Upper lobe of right lung (tissue), 1 donor: ENCODE measurements around the gene SLC2A1. TPM values are rescaled to one million over a fixed set of nuclear protein-coding genes. Genes with fewer than 3 reads are reported as not detected.

Experiments used
- ATAC-seq: fragments of 200-7000 bp; cut with Tn5 transposase; one replicate; pipeline ENCODE4 v1.9.1; 2020; ENCODE audit warnings: mild to moderate bottlenecking, moderate library complexity
- DNase-seq: peaks from one replicate; pipeline ENCODE4 v3.0.0-alpha.2; 2020
- H3K27ac ChIP-seq: fragments of 200-600 bp; one replicate; pipeline ENCODE4 v1.8.0; 2022
- H3K27me3 ChIP-seq: fragments of 200-600 bp; one replicate; pipeline ENCODE4 v1.8.0; 2022; ENCODE audit warnings: mild to moderate bottlenecking
- H3K36me3 ChIP-seq: fragments of 200-600 bp; one replicate; pipeline ENCODE4 v1.8.0; 2022
- H3K4me1 ChIP-seq: fragments of 200-600 bp; one replicate; pipeline ENCODE4 v1.8.0; 2022
- H3K4me3 ChIP-seq: fragments of 200-600 bp; one replicate; pipeline ENCODE4 v1.8.0; 2022; ENCODE audit warnings: mild to moderate bottlenecking
- H3K9me3 ChIP-seq: fragments of 200-600 bp; one replicate; pipeline ENCODE4 v1.8.0; 2022
- intact Hi-C: fragments of 100-400 bp; cut with DNase I; formaldehyde crosslinking; loops from one replicate; pipeline ENCODE4 v1.11.0; 2022
- total RNA-seq: library from RNA; stranded (reverse); fragmentation: NEBNext Ultra II Directional; extraction: Animal tissue kit (Norgen Biotek cat#: 25700); gene quantifications from one replicate; pipeline ENCODE4 v1.2.1, GENCODE V29; 2021
- TF ChIP-seq, protein P1 (sequence below): fragments of 200-600 bp; IDR thresholded peaks from one replicate; pipeline ENCODE4 v1.8.0; 2022; ENCODE audit warnings: antibody characterized with exemption
- donor health status: DM: no; HTN: yes; CAD: no; lungs with severe emphysema.

The SLC2A1 gene
- total RNA-seq, 1 donor from 2014 or later, result 12.9 TPM

DNA sequence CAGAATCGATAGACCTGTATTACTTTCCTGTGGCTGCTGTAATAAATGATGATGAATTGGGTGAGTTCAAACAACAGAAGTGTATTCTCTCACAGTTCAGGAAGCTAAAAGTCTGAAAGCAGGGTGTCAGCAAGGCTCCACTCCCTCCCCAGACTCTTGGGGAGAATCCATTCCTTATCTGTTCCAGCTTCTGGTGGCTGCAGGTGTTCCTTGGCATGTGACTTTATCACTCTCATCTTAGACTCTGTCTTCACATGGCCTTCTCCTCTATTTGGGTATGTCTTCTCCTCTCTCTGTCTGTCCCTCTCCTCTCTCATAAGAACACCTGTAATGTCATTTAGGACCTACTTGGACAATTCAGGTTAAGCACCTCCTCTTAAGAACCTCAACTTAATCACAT is 44.1 kb upstream of the SLC2A1 start:
- ATAC-seq, result no peak

DNA sequence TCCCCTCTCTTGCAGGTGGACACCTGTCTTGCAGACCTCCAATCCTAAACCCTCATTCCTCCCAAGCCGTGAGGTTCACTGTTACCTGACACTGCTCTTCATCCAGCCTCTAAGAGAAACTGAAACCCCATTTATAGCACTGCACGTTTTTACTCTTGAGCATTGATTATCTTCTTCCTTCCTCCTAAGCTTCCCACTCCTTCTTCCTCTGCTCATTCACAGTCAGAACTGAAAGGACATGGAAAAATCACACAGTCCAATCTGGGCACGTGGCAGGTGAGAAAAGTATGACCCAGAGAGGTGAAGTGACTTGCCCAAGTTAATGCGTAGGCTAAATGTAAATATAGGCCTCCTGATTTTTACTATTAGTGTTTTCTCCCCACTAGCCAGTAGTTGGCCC is 43.4 kb upstream of the SLC2A1 start:
- peaks cover 3% of the 10 kb centered on the region for H3K27me3 ChIP-seq
- H3K36me3 ChIP-seq, result no peaks in the 10 kb centered on the region
- DNase-seq (no peak), ATAC-seq (no peak)
- no peaks in the 10 kb centered on the region for H3K9me3 ChIP-seq
- H3K4me3 ChIP-seq, result no peak overlapping the region
- H3K27ac ChIP-seq, result no peak overlapping the region
- intact Hi-C loops, result no loop called here
- H3K4me1 ChIP-seq, result no peaks in the 10 kb centered on the region
- TF ChIP-seq, protein P1, sequence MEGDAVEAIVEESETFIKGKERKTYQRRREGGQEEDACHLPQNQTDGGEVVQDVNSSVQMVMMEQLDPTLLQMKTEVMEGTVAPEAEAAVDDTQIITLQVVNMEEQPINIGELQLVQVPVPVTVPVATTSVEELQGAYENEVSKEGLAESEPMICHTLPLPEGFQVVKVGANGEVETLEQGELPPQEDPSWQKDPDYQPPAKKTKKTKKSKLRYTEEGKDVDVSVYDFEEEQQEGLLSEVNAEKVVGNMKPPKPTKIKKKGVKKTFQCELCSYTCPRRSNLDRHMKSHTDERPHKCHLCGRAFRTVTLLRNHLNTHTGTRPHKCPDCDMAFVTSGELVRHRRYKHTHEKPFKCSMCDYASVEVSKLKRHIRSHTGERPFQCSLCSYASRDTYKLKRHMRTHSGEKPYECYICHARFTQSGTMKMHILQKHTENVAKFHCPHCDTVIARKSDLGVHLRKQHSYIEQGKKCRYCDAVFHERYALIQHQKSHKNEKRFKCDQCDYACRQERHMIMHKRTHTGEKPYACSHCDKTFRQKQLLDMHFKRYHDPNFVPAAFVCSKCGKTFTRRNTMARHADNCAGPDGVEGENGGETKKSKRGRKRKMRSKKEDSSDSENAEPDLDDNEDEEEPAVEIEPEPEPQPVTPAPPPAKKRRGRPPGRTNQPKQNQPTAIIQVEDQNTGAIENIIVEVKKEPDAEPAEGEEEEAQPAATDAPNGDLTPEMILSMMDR, result no peak

More for the DNA sequence above, 44.1 kb upstream of the SLC2A1 start:
- Histone ChIP-seq H3K4me3 (no peak overlapping the region), H3K4me1 (no peaks in the 10 kb centered on the region), H3K36me3 (no peaks in the 10 kb centered on the region), H3K27me3 (peaks cover 10% of the 10 kb centered on the region), H3K27ac (no peak overlapping the region), H3K9me3 (no peaks in the 10 kb centered on the region)
- DNase-seq, result no peak
- TF ChIP-seq, protein P1, result no peak
- intact Hi-C loops, result no loop called here

DNA sequence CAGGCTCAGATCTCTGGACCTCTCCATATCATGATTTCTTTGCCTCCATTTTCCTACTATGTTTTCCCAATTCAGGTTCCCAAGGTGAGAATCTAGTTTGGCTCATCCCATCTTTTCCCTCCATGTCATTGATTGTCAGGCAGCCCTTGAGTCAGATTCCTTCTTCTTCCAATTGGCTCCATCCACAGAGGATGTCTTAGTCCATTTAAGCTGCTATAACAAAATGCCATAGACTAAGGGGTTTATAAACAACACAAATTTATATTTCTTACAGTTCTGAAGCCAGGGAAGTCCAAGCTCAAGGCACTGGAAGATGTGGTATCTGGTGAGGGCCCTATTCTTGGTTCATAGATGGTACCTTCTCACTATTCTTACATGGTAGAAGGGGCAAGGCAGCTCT is 42.8 kb upstream of the SLC2A1 start:
- no peak for DNase-seq
- TF ChIP-seq, protein P1, result no peak
- H3K4me3 ChIP-seq, result no peak overlapping the region
- ATAC-seq, result no peak
- intact Hi-C loops, result no loop called here
- no peaks in the 10 kb centered on the region for H3K4me1 ChIP-seq
- no peaks in the 10 kb centered on the region for H3K36me3 ChIP-seq
- no peak overlapping the region for H3K27ac ChIP-seq
- H3K27me3 ChIP-seq, result no peaks in the 10 kb centered on the region
- H3K9me3 ChIP-seq, result no peaks in the 10 kb centered on the region

DNA sequence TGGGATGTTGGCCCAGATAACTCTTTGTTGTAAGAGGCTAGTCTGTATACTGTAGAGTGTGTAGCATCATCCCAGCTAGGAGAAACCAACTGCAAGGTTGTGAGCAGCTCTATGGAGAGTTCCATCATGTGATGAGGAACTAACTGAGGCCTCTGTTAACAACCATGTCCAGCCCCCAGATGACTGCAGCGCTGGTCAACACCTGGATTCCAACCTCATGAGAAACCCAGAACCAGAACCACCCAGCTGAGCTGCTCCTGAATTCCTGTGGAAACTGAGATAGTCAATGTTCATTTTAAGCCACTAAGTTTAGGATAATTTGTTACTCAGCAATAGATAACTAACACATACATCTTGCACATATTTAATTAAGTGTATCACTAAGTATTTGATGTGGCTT is 41.6 kb upstream of the SLC2A1 start:
- Histone ChIP-seq H3K9me3 (no peaks in the 10 kb centered on the region), H3K4me3 (no peak overlapping the region), H3K27me3 (no peaks in the 10 kb centered on the region), H3K4me1 (no peaks in the 10 kb centered on the region), H3K27ac (no peak overlapping the region), H3K36me3 (no peaks in the 10 kb centered on the region)
- intact Hi-C loops, result no loop called here
- TF ChIP-seq, protein P1, result no peak
- DNase-seq, result no peak
- no peak for ATAC-seq

DNA sequence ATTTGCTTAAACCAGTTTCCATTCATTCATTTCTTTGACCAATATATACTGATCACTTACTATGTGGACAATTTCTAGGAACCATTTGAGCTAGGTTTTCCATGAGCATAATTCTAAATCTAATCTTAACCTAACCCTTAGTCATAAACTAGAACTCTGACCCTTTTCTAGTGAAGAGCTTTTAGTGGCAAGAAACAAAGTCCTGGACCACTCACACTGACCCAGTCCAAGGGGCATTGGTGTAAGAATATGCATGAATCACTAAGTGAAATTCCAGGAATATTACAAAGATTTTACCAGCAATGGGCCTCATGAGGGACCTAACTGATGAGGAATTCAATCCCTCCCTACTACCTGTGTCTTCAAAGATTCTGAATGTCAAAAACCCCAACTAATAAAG is 40.6 kb upstream of the SLC2A1 start:
- H3K36me3 ChIP-seq, result no peaks in the 10 kb centered on the region
- H3K4me3 ChIP-seq, result no peak overlapping the region
- H3K4me1 ChIP-seq, result no peaks in the 10 kb centered on the region
- DNase-seq (no peak), ATAC-seq (no peak)
- H3K27me3 ChIP-seq, result no peaks in the 10 kb centered on the region
- H3K27ac ChIP-seq, result no peak overlapping the region
- no peaks in the 10 kb centered on the region for H3K9me3 ChIP-seq
- intact Hi-C loops, result no loop called here
- TF ChIP-seq, protein P1, result no peak

DNA sequence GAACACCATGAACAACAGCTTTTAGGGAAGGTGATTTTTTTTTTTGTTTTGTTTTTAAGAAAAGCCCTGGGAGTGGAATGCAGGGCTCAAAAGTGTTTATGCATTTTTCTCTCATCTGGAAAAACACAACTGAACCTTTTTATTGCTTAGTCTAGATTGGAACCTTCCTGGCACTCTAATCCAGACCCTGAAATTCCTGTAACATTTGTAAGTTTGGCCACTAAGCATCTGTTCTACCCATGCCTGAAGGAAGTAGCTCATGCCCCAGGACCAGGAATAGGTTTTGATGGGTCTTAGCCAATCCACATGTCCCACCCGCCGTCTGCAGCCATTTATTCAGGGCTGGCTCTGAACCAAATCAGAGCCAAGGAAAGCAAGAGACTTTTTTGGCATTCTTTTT is 39.7 kb upstream of the SLC2A1 start:
- Histone ChIP-seq H3K4me3 (no peak overlapping the region), H3K36me3 (no peaks in the 10 kb centered on the region), H3K27ac (no peak overlapping the region), H3K4me1 (no peaks in the 10 kb centered on the region), H3K9me3 (no peaks in the 10 kb centered on the region), H3K27me3 (no peaks in the 10 kb centered on the region)
- TF ChIP-seq, protein P1, result no peak
- ATAC-seq, result no peak
- intact Hi-C loops, result no loop called here
- DNase-seq, result no peak
